Muscle layer of colon (tissue), 2 donors: Measurements from ENCODE around the gene INTS11.
A peak's percentile ranks its signal among the peaks of the same experiment; 100 is the strongest.

Experiments
- H3K27ac ChIP-seq: one replicate; pipeline ENCODE4 v1.7.0; 2013; ENCODE audit warnings: low read depth, mild to moderate bottlenecking, low read length, moderate library complexity
- H3K27me3 ChIP-seq, 2 donors: one replicate each; pipeline ENCODE4 v1.7.0; 2013; ENCODE audit warnings: low read length in 2 of 2, mild to moderate bottlenecking in 2 of 2; ENCODE audit not compliant: insufficient read depth in 2 of 2, control insufficient read depth in 1 of 2
- H3K36me3 ChIP-seq: one replicate; pipeline ENCODE4 v1.7.0; 2013; ENCODE audit warnings: mild to moderate bottlenecking, low read length; ENCODE audit not compliant: insufficient read depth
- H3K4me1 ChIP-seq: one replicate; pipeline ENCODE4 v1.7.0; 2013; ENCODE audit warnings: mild to moderate bottlenecking, low read length; ENCODE audit not compliant: insufficient read depth
- H3K4me3 ChIP-seq, 2 donors: one replicate each; pipeline ENCODE4 v1.7.0; 2013; ENCODE audit warnings: low read length in 2 of 2, low read depth in 1 of 2, mild to moderate bottlenecking in 1 of 2, moderate library complexity in 1 of 2
- H3K9ac ChIP-seq: one replicate; pipeline ENCODE4 v1.7.0; 2013; ENCODE audit warnings: low read length
- H3K9me3 ChIP-seq: one replicate; pipeline ENCODE4 v1.7.0; 2013; ENCODE audit warnings: mild to moderate bottlenecking, low read length
- donor health status: abdominal sarcoma.
- donor health status: Adenocarcinoma of cecum.

Gene INTS11

DNA sequence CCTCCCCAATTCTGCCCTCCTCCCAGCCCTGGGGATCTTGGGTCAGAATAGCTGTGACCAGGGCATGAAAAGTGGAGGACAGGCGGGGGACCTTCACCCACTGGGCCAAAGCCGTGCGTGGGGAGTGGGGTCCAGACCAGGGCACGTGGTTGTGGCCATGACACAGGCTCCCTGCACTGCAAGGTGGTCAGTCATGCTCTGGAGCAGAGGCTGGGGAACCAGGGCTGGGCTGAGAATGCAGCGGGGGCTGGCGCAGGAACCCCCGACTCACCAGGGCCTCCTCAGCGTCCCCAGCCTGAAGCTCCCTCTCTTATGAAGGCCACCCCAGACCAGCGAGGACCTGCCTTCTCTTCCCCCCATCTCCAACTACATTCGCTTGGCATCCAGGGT lies 22.0 kb upstream of the INTS11 start:
- H3K36me3 ChIP-seq: peaks cover 2% of the 10 kb centered on the region

DNA sequence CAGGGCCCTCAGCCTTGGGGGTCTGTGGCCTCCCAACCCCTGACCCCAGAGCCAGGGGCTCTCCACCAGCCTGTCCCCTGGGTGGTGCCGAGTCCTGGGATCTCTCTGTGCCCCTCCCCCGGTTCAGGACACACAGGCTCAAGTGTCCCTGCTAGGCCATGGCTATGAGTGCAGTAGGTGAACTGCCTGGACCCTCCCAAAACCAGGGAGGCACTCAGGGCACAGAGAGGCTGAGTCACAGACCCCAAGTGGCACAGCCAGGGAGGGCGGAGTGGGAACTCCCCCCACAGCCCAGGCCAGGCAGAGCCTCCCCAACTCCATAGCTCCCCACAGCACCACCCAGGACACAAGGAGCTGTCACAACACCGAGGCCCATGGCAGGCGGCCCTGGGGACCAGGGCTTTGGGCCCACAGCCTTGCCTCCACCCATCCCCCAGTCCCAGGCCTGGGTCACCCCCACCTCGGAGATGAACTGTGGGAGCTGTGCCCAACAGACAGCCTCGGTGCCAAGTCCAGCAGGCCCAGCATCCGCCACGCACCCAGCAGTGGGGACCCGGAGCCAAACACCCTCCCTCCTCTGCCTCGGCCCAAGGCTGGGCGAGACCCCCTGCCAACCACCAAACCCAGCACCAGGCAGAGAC lies 21.5 kb upstream of the INTS11 start:
- Histone ChIP-seq H3K4me3 (peak overlapping the region in 1 of 2 donors; percentile 23), H3K4me1 (peaks cover 18% of the 10 kb centered on the region), H3K36me3 (peaks cover 8% of the 10 kb centered on the region), H3K9ac (peak overlapping the region; percentile 53), H3K27ac (no peak overlapping the region), H3K27me3 (no peaks in the 10 kb centered on the region), H3K9me3 (no peaks in the 10 kb centered on the region)

More for the DNA sequence above, 22.0 kb upstream of the INTS11 start:
- Histone ChIP-seq H3K27me3 (no peaks in the 10 kb centered on the region), H3K4me3 (peak overlapping the region in 1 of 2 donors; percentile 23), H3K27ac (no peak overlapping the region), H3K9ac (peak overlapping the region; percentile 53), H3K9me3 (no peaks in the 10 kb centered on the region), H3K4me1 (peaks cover 19% of the 10 kb centered on the region)

DNA sequence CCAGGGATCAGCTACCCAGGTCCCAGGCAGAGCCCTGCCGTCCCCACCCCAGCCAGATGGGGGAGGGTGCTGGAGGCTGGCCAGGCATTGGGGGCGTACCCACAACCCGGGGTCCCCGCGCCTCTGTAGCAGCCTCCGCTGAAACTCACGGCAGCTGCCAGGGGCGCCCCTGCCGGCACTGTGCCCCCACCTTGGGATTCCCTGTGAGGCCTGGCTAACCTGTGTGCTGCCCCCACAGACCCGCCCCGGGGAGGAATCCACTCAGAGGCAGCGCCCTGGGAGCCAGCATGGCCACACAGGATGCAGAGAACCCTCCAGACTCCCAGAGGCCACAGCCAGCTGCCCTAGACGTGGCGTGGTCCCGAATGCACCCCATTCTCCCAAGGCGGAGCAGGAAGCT lies 20.9 kb upstream of the INTS11 start:
- no peak overlapping the region for H3K27ac ChIP-seq
- H3K9me3 ChIP-seq: no peaks in the 10 kb centered on the region
- peaks cover 13% of the 10 kb centered on the region for H3K36me3 ChIP-seq
- no peak overlapping the region for H3K9ac ChIP-seq
- H3K4me3 ChIP-seq: no peak overlapping the region
- peaks cover 18% of the 10 kb centered on the region for H3K4me1 ChIP-seq
- no peaks in the 10 kb centered on the region for H3K27me3 ChIP-seq

DNA sequence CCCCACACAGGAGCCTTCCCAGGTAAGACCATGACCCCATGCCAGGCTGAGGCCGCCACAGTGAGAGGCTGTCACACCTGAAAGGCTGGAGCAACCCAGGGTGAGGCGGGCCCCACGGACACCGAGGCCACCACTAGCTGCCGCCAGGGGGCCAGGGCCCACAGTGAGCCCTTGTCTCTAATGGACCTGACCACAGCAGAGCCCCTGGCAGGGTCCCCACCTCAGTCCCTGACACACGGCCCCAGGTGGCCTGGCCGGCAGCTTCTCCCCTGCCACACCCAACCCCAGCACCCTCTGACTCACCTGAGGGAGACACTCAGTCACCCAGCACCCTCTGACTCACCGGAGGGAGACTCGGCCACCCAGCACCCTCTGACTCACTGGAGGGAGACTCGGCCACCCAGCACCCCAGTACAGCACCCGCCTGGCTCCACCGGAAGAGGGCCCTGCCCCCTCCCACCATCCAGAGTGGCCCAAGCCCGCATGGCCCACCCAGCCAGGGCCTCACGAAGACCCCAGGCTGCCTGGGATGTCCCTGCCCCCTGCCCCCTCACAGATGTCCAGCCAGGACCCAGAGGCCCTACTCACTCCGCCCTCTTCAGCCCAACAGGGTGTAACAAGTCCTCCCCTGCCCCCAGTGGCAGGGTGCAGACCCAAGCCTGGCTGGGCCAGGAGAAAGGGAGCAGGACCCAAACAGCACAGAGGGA lies 20.3 kb upstream of the INTS11 start:
- Histone ChIP-seq H3K9ac (no peak overlapping the region), H3K27ac (no peak overlapping the region), H3K27me3 (no peaks in the 10 kb centered on the region)

DNA sequence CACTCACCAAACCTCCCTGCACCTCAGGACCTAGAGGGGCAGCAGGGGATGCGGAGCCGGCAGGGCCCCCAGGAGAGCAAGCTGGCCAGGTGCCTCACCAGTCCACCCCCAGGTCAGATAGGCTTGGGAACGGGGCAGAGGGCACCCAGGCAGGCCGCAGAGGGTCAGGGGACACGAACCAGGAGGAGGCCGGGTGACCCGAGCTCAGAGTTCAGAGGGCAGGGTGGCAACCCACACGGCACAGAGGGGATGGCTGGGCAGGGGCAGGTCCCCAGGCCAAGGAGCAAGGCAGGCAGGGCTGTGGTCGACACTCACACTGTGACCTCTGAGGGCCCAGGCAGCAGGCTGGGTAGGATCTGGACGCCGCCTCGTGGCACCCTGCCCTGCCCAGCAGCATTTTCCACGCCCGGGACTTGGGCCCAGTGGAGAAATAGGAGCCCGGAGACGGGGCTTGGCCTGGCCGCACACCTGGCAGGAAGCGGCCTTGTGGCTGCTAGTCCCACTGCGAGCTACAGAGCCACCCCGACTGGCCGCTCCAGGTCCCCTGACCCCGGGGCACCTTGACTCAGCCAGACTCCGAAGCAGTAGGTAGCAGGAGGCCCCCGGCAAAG lies 19.5 kb upstream of the INTS11 start:
- Histone ChIP-seq H3K27me3 (no peaks in the 10 kb centered on the region), H3K9ac (no peak overlapping the region), H3K9me3 (no peaks in the 10 kb centered on the region), H3K4me3 (no peak overlapping the region), H3K36me3 (peaks cover 19% of the 10 kb centered on the region), H3K4me1 (peaks cover 18% of the 10 kb centered on the region), H3K27ac (no peak overlapping the region)

More for the DNA sequence above, 20.3 kb upstream of the INTS11 start:
- Histone ChIP-seq H3K4me3 (no peak overlapping the region), H3K4me1 (peaks cover 18% of the 10 kb centered on the region), H3K9me3 (no peaks in the 10 kb centered on the region), H3K36me3 (peaks cover 17% of the 10 kb centered on the region)

DNA sequence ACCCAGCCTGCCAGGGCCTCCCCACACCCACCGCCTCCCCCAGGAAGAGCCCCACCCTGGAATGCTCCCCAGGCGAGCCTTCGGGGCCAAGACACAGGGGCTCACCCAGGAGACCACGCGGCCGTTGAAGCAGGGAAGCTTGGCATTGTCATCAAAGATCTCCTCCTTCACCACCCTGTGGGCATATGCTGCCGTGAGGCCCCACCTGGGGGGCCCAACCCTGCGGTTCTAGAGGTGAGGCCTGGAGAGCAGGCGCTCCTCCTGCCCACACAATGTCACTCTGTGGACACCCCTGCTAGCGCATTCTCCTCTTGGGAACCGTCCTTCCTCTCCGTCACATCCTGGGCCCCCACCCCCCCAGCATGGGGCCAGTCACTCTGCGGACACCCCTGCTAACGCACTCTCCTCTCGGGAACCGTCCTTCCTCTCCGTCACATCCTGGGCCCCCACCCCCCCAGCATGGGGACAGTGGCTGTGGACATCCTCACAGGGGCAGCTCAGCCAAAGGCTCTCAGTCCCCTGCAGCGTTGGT lies 18.2 kb upstream of the INTS11 start:
- H3K9ac ChIP-seq: no peak overlapping the region
- H3K36me3 ChIP-seq: peaks cover 22% of the 10 kb centered on the region
- H3K4me1 ChIP-seq: peaks cover 18% of the 10 kb centered on the region
- H3K9me3 ChIP-seq: no peaks in the 10 kb centered on the region
- H3K4me3 ChIP-seq: no peak overlapping the region
- H3K27me3 ChIP-seq: no peaks in the 10 kb centered on the region
- no peak overlapping the region for H3K27ac ChIP-seq

DNA sequence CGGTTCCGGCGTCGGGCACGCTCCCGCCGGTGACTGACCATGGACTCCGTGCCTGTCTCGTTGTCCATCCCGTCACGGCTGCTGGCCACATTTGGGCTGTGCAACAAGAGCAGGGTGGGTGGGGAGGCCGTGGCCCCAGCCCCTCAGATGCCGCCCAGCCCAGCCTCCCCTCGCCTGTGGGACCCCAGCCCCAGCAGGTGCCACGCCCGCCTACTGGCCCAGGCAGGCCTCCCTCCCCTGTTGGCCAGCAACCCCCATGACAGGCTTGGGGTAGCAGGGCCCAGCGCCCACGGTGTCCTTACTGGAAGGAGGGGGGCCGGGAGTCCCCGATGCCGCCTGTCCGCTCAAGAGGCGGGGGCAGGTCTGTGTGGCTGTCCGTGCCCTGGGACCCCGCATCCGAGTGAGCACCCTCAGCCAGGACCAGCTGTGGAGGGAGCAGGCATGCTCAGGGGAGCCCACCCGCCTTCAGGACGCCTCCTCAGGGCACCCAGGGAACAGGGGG lies 17.7 kb upstream of the INTS11 start:
- H3K4me3 ChIP-seq: no peak overlapping the region
- H3K9ac ChIP-seq: no peak overlapping the region
- no peaks in the 10 kb centered on the region for H3K9me3 ChIP-seq
- H3K4me1 ChIP-seq: peaks cover 18% of the 10 kb centered on the region
- peaks cover 22% of the 10 kb centered on the region for H3K36me3 ChIP-seq
- no peaks in the 10 kb centered on the region for H3K27me3 ChIP-seq
- no peak overlapping the region for H3K27ac ChIP-seq

DNA sequence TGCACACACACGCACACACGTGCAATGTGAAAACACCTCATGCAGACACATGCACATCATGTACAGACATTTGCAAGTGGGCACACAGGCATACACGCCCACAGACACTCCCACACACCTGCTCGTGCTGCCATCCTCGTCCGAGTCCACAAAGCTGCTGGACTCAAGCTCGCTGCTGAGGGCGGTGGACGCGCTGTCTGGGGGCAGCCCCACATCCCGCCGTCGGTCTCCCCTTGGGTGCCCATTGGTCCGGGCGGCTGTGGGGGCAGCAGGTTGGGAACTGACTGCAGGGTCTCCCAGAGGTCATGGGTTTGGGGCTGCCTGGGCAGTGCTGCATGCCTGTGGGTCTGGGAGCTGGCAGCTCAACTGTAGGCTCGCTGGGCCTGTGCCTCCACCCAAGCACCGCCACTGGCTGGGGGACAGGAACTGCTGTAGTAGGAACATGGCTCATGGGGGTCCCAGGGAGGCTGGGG lies 17.1 kb upstream of the INTS11 start:
- Histone ChIP-seq H3K27ac (no peak overlapping the region), H3K9ac (no peak overlapping the region), H3K36me3 (peaks cover 22% of the 10 kb centered on the region), H3K27me3 (no peaks in the 10 kb centered on the region), H3K4me1 (peaks cover 14% of the 10 kb centered on the region), H3K4me3 (no peak overlapping the region), H3K9me3 (no peaks in the 10 kb centered on the region)

DNA sequence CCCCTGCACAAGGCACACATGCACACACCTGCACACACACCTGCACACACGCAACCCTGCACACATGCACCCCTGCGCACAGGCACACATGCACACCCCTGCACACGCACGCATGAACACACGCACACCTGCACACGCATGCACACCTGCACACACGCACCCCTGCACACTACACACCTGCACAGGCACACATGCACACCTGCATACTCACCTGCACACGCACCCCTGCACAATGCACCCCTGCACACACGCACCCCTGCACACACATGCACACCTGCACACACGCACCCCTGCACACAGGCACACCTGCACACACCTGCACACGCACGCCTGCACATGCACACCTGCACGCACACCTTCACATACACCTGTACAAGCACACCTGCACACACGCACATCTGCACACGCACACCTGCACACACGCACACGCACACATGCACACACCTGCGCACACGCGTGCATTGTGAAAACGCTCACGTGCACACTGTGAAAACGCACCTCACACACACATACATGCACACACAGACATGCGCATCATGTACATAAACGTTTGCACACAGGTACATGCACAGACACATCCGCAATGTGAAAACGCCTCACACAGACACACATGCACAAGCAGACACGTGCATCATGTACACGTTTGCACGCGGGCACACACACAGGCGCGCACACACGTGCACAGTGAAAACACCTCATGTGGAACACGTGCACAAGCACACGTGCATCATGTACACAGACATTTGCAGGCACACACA lies 16.5 kb upstream of the INTS11 start:
- peaks cover 22% of the 10 kb centered on the region for H3K36me3 ChIP-seq
- no peak overlapping the region for H3K27ac ChIP-seq
- H3K4me1 ChIP-seq: peaks cover 8% of the 10 kb centered on the region
- H3K9me3 ChIP-seq: no peaks in the 10 kb centered on the region
- H3K9ac ChIP-seq: no peak overlapping the region
- no peak overlapping the region for H3K4me3 ChIP-seq
- no peaks in the 10 kb centered on the region for H3K27me3 ChIP-seq

DNA sequence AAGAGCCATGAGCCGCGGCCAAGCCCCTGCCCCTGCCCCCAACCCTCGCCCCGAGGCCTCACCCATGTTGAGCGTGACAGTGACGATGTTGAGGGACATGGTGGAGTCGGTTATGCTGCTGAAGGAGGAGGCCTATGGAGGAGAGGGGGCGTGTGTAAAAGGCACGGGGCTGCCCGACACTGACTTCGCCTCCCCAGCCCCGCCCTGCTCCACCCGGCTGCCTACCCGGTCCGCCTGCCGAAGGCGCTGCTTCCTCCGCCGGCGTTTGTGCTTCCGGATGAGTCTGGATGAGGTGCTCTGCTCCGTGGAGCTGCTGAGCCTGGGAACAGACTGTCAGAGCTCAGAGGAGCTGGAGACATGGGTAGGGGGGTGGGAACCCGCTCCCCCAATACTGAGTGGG lies 15.7 kb upstream of the INTS11 start:
- peaks cover 22% of the 10 kb centered on the region for H3K36me3 ChIP-seq
- no peaks in the 10 kb centered on the region for H3K4me1 ChIP-seq
- H3K4me3 ChIP-seq: no peak overlapping the region
- no peaks in the 10 kb centered on the region for H3K9me3 ChIP-seq
- H3K27ac ChIP-seq: no peak overlapping the region
- no peaks in the 10 kb centered on the region for H3K27me3 ChIP-seq
- no peak overlapping the region for H3K9ac ChIP-seq

DNA sequence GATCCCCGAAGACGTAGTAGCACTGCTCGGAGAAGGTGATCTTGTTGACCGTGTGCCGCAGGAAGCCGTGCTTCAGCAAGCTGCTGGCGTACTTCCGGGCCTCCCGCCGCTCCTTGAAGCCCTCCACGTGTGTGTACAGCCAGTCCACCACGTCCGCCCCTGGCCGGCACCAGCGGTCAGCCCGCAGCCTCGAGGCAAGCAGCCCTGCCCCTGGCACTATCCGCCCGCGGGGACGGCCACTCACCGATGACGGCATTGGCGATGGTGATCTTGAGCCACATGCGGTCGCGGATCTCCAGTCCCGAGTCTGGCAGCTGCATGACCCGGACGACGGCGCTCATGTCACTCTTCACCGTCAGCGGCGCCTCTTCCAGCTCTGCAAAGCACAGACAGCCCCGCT lies 13.8 kb upstream of the INTS11 start:
- Histone ChIP-seq H3K4me3 (no peak overlapping the region), H3K4me1 (no peaks in the 10 kb centered on the region), H3K27ac (no peak overlapping the region), H3K36me3 (peaks cover 22% of the 10 kb centered on the region), H3K9ac (no peak overlapping the region), H3K27me3 (no peaks in the 10 kb centered on the region), H3K9me3 (no peaks in the 10 kb centered on the region)
